HCT116 (cell line): ENCODE measurements around the gene ATAD3A. TPM values are rescaled to one million over a fixed set of nuclear protein-coding genes. Genes with fewer than 3 reads are reported as not detected.

Experiments
- ATAC-seq: fragments of 200-7000 bp; cut with Tn5 transposase; 2 replicates; pipeline ENCODE4 v1.9.1; 2020; ENCODE audit warnings: mild to moderate bottlenecking, moderate library complexity
- BruUV-seq: library from RNA; stranded (reverse); fragments of 400-500 nt; replicated peaks from 2 replicates; lab custom pipeline; 2021; lab: Mats Ljungman, UMichigan
- CTCF ChIA-PET: fragments of 300-600 bp; sonication (Branson Sonifier 250); formaldehyde crosslinking; loops from one replicate; lab custom pipeline; 2021; ENCODE audit warnings: antibody characterized with exemption; lab: Charles Lee
- POLR2A ChIA-PET: fragments of 300-600, 350-600 bp; sonication (Branson Sonifier 250); formaldehyde crosslinking; loops from one replicate; lab custom pipeline; 2021; ENCODE audit warnings: antibody characterized with exemption; lab: Charles Lee
- RAD21 ChIA-PET, 2 experiments: fragments of 300-600 bp; sonication (Branson Sonifier 250); formaldehyde crosslinking; loops; one replicate each; lab custom pipeline; 2023; ENCODE audit warnings: low total read pairs in 2 of 2; ENCODE audit not compliant: uncharacterized antibody in 2 of 2, unreplicated experiment in 2 of 2, low non-redundant PET in 1 of 2; lab: Charles Lee
- DNase-seq: peaks from one replicate; pipeline ENCODE4 v3.0.0-alpha.2; 2010; ENCODE audit warnings: low read depth, low spot score
- H2AFZ ChIP-seq: fragments of 200-600 bp; shearing (Covaris generic), sonication (generic); 2 replicates; pipeline ENCODE4 v1.6.1; 2017; ENCODE audit warnings: low read depth, mixed run types, mixed read lengths, antibody characterized with exemption, low read length; ENCODE audit not compliant: poor library complexity, severe bottlenecking
- H3K27ac ChIP-seq: 2 replicates; pipeline ENCODE4 v1.5.1; 2012; ENCODE audit warnings: low read depth, low read length
- H3K27me3 ChIP-seq: fragments of 200-600 bp; sonication (generic); 2 replicates; pipeline ENCODE4 v1.6.1; 2016; ENCODE audit warnings: mixed run types, low read length, mixed read lengths; ENCODE audit not compliant: insufficient read depth
- H3K36me3 ChIP-seq, 2 experiments: fragments of 200-500 bp in 1 of 2; fragments of 200-600 bp in 1 of 2; sonication (Bioruptor generic) in 1 of 2; sonication (generic) in 1 of 2; 2 replicates each; pipeline versions ENCODE4 v1.5.1 to v1.6.1; 2014 to 2016; ENCODE audit warnings: low read length in 2 of 2, inconsistent platforms in 1 of 2, mixed read lengths in 1 of 2, mixed run types in 1 of 2; ENCODE audit not compliant: insufficient read depth in 2 of 2, control insufficient read depth in 1 of 2
- H3K4me1 ChIP-seq, 2 experiments: fragments of 200-600 bp in 1 of 2; sonication (generic) in 1 of 2; 2 replicates each; pipeline versions ENCODE4 v1.5.1 to v1.6.1; 2012 to 2017; ENCODE audit warnings: low read length in 2 of 2, inconsistent platforms in 1 of 2, mild to moderate bottlenecking in 1 of 2, mixed read lengths in 1 of 2, mixed run types in 1 of 2, moderate library complexity in 1 of 2; ENCODE audit not compliant: insufficient read depth in 2 of 2, control insufficient read depth in 1 of 2
- H3K4me2 ChIP-seq: fragments of 200-600 bp; sonication (generic); 2 replicates; pipeline ENCODE4 v1.6.1; 2017; ENCODE audit warnings: mixed run types, low read length, mixed read lengths
- H3K4me3 ChIP-seq, 2 experiments: fragments of 200-600 bp in 1 of 2; sonication (generic) in 1 of 2; replicated peaks in 1 of 2; 2 replicates each; pipeline ENCODE4 v1.5.1; 2011 to 2016; ENCODE audit warnings: low read length in 2 of 2, control low read depth in 1 of 2, low read depth in 1 of 2, mild to moderate bottlenecking in 1 of 2, mixed read lengths in 1 of 2, mixed run types in 1 of 2
- H3K79me2 ChIP-seq: fragments of 200-600 bp; sonication (generic); 2 replicates; pipeline ENCODE4 v1.6.1; 2017; ENCODE audit warnings: mild to moderate bottlenecking, mixed run types, low read length, moderate library complexity, mixed read lengths; ENCODE audit not compliant: insufficient read depth
- H3K9ac ChIP-seq: fragments of 200-600 bp; sonication (generic); 2 replicates; pipeline ENCODE4 v1.6.1; 2016; ENCODE audit warnings: low read length, mixed read lengths
- H3K9me2 ChIP-seq: fragments of 200-600 bp; sonication (generic), shearing (Covaris generic); 2 replicates; pipeline ENCODE4 v1.6.1; 2017; ENCODE audit warnings: mixed run types, mild to moderate bottlenecking, moderate library complexity; ENCODE audit not compliant: insufficient read depth
- H3K9me3 ChIP-seq, 2 experiments: fragments of 200-500 bp in 1 of 2; fragments of 200-600 bp in 1 of 2; sonication (Bioruptor generic) in 1 of 2; sonication (generic) in 1 of 2; 2 replicates each; pipeline ENCODE4 v1.6.1; 2014 to 2017; ENCODE audit warnings: low read length in 2 of 2, mixed read lengths in 2 of 2, inconsistent platforms in 1 of 2, low read depth in 1 of 2, mild to moderate bottlenecking in 1 of 2, mixed run types in 1 of 2, moderate library complexity in 1 of 2; ENCODE audit not compliant: control insufficient read depth in 1 of 2, insufficient read depth in 1 of 2
- H4K20me1 ChIP-seq: fragments of 200-600 bp; sonication (generic), shearing (Covaris generic); 2 replicates; pipeline ENCODE4 v1.6.1; 2017; ENCODE audit warnings: mixed run types, mild to moderate bottlenecking, moderate library complexity; ENCODE audit not compliant: insufficient read depth
- ATF3 ChIP-seq: IDR thresholded peaks from 2 replicates; pipeline ENCODE4 v1.6.1; 2012
- CEBPB ChIP-seq: IDR thresholded peaks from 2 replicates; pipeline ENCODE4 v1.6.1; 2012; ENCODE audit warnings: low read depth
- EZH2 ChIP-seq: fragments of 200-600 bp; sonication (generic); IDR thresholded peaks from 2 replicates; pipeline ENCODE4 v1.6.1; 2017; ENCODE audit warnings: antibody characterized with exemption, mixed run types
- EZH2phosphoT487 ChIP-seq: fragments of 200-600 bp; IDR thresholded peaks from 2 replicates; pipeline ENCODE4 v1.6.1; 2018; ENCODE audit warnings: antibody characterized with exemption, borderline replicate concordance
- JUND ChIP-seq: IDR thresholded peaks from 2 replicates; pipeline ENCODE4 v1.6.1; 2012
- POLR2A ChIP-seq: IDR thresholded peaks from 2 replicates; pipeline ENCODE4 v1.7.0; 2011; ENCODE audit warnings: borderline replicate concordance; ENCODE audit not compliant: insufficient read depth, insufficient read length; ENCODE audit errors: extremely low read depth
- SP1 ChIP-seq: IDR thresholded peaks from 2 replicates; pipeline ENCODE4 v1.6.1; 2012; ENCODE audit warnings: low read depth
- YY1 ChIP-seq: IDR thresholded peaks from 2 replicates; pipeline ENCODE4 v1.6.1; 2011; ENCODE audit warnings: low read length, low read depth, moderate library complexity, mild to moderate bottlenecking; ENCODE audit not compliant: insufficient replicate concordance; ENCODE audit errors: extremely low read depth
- ZNF274 ChIP-seq: fragments of 200-500 bp; sonication (Bioruptor generic); IDR thresholded peaks from 2 replicates; pipeline ENCODE4 v1.6.1; 2014; ENCODE audit warnings: mild to moderate bottlenecking, low read depth, low read length, inconsistent platforms
- intact Hi-C: fragments of 100-400 bp; cut with micrococcal nuclease; formaldehyde crosslinking; loops from 2 replicates; pipeline ENCODE4 v1.10.0; 2022
- total RNA-seq: library from RNA; stranded (reverse); gene quantifications from one replicate; pipeline ENCODE4 v1.2.1, GENCODE V29; 2021; ENCODE audit not compliant: unreplicated experiment
- TF ChIP-seq, protein P1 (sequence below): IDR thresholded peaks from 2 replicates; pipeline ENCODE4 v1.6.1; 2012; ENCODE audit warnings: low read depth

ATAD3A gene
- total RNA-seq, 1 experiment from 2014 or later, result 92.3 TPM

DNA sequence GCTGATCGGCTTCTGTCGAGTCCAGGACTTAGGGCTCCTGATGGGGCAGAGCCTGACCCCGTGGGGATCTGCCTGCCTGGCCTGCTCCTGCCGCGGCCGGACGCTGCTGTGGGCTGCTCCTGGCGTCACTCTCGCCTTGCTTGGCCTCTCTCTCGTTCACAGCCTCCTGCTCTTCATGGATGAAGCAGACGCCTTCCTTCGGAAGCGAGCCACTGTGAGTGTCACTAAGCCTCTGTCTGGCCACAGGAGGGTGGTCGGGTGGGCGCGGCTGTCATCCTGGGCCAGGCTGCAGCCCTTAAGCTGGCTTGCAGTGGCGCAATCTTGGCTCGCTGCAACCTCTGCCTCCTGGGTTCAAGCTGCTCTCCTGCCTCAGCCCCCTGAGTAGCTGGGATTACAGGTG is 24.3 kb upstream of the ATAD3A start:
- RAD21 ChIA-PET, result no interaction called here
- TF ChIP-seq JUND (no peak), SP1 (no peak), POLR2A (no peak), ATF3 (no peak), ZNF274 (no peak), EZH2phosphoT487 (no peak), YY1 (no peak), CEBPB (no peak), EZH2 (no peak)
- TF ChIP-seq, protein P1, sequence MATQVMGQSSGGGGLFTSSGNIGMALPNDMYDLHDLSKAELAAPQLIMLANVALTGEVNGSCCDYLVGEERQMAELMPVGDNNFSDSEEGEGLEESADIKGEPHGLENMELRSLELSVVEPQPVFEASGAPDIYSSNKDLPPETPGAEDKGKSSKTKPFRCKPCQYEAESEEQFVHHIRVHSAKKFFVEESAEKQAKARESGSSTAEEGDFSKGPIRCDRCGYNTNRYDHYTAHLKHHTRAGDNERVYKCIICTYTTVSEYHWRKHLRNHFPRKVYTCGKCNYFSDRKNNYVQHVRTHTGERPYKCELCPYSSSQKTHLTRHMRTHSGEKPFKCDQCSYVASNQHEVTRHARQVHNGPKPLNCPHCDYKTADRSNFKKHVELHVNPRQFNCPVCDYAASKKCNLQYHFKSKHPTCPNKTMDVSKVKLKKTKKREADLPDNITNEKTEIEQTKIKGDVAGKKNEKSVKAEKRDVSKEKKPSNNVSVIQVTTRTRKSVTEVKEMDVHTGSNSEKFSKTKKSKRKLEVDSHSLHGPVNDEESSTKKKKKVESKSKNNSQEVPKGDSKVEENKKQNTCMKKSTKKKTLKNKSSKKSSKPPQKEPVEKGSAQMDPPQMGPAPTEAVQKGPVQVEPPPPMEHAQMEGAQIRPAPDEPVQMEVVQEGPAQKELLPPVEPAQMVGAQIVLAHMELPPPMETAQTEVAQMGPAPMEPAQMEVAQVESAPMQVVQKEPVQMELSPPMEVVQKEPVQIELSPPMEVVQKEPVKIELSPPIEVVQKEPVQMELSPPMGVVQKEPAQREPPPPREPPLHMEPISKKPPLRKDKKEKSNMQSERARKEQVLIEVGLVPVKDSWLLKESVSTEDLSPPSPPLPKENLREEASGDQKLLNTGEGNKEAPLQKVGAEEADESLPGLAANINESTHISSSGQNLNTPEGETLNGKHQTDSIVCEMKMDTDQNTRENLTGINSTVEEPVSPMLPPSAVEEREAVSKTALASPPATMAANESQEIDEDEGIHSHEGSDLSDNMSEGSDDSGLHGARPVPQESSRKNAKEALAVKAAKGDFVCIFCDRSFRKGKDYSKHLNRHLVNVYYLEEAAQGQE, result no peak
- intact Hi-C loops, result no loop called here
- POLR2A ChIA-PET, result no interaction called here
- ATAC-seq, result no peak
- Histone ChIP-seq H2AFZ (no peak overlapping the region), H3K9me3 (no peaks in the 10 kb centered on the region; a peak in 1 of 4 replicates), H3K27ac (no peak overlapping the region), H3K27me3 (no peaks in the 10 kb centered on the region), H4K20me1 (no peaks in the 10 kb centered on the region), H3K4me1 (no peaks in the 10 kb centered on the region), H3K9ac (no peak overlapping the region), H3K4me2 (no peak overlapping the region), H3K4me3 (no peak overlapping the region), H3K9me2 (no peaks in the 10 kb centered on the region), H3K79me2 (peaks cover 13% of the 10 kb centered on the region; the same call in 1 of the 2 replicates), H3K36me3 (peaks cover 17 to 62% of the 10 kb centered on the region in 2 experiments)
- CTCF ChIA-PET, result no interaction called here
- no TSS peak for BruUV-seq
- no peak for DNase-seq
